Transverse colon (tissue), 4 donors: ENCODE data around the gene PTPRN2.

ENCODE experiments used
- EP300 ChIP-seq: sonication (generic); formaldehyde crosslinking; IDR thresholded peaks from one replicate; pipeline ENCODE4 v1.6.1; 2017; ENCODE audit warnings: antibody characterized with exemption, low read depth
- POLR2A ChIP-seq: fragments of 450-650 bp; IDR thresholded peaks from one replicate; pipeline ENCODE4 v1.6.1; 2016; ENCODE audit warnings: antibody characterized with exemption, mild to moderate bottlenecking, moderate library complexity
- POLR2AphosphoS5 ChIP-seq, 3 donors: sonication (generic); formaldehyde crosslinking; IDR thresholded peaks; one replicate each; pipeline ENCODE4 v1.6.1; 2016; ENCODE audit warnings: antibody characterized with exemption in 3 of 3
- TF ChIP-seq, protein P1 (sequence below), 5 experiments: fragments of 200-600 bp in 3 of 5; fragments of 450-650 bp in 2 of 5; sonication (generic) in 3 of 5; IDR thresholded peaks; 1 replicate in 2 of 5; 2 replicates in 3 of 5; pipeline ENCODE4 v1.5.1; 2016 to 2017; ENCODE audit warnings: antibody characterized with exemption in 5 of 5, inconsistent platforms in 3 of 5, mild to moderate bottlenecking in 2 of 5, moderate library complexity in 1 of 5

DNA sequence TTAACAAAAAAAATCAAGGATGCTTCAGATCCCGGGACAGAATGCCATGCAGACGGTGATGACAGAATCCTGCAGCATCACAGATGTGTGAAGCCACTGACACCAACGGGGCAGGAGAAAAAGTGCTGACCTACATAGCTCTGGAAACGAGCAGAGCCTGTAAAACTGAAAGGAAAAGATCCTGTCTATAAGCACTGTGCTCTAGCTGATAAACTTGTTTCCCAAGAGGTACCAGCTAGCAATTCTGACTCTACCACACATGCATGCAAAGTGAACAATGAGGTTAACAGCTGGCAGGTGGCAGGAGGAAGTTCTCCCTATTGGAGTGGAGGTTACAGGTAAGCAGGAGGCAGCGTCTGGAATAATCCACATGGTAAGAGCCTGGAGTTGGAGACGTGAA is 75.6 kb downstream of the PTPRN2 start:
- TF ChIP-seq POLR2A (no peak), POLR2AphosphoS5 (IDR thresholded peaks at IDR 0.05) (no peak), EP300 (no peak)
- TF ChIP-seq, protein P1, sequence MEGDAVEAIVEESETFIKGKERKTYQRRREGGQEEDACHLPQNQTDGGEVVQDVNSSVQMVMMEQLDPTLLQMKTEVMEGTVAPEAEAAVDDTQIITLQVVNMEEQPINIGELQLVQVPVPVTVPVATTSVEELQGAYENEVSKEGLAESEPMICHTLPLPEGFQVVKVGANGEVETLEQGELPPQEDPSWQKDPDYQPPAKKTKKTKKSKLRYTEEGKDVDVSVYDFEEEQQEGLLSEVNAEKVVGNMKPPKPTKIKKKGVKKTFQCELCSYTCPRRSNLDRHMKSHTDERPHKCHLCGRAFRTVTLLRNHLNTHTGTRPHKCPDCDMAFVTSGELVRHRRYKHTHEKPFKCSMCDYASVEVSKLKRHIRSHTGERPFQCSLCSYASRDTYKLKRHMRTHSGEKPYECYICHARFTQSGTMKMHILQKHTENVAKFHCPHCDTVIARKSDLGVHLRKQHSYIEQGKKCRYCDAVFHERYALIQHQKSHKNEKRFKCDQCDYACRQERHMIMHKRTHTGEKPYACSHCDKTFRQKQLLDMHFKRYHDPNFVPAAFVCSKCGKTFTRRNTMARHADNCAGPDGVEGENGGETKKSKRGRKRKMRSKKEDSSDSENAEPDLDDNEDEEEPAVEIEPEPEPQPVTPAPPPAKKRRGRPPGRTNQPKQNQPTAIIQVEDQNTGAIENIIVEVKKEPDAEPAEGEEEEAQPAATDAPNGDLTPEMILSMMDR (IDR thresholded peaks at IDR 0.05): no peak
